OCI-LY7 (cell line): ENCODE results near the gene SDC4. TPM values are rescaled to one million over a fixed set of nuclear protein-coding genes. Genes with fewer than 3 reads are reported as not detected.

Experiments
- BruUV-seq: library from RNA; stranded (reverse); fragments of 400-500 nt; replicated peaks from 2 replicates; lab custom pipeline; 2021; lab: Mats Ljungman, UMichigan
- CTCF ChIA-PET: fragments of 300-600 bp; sonication (Branson Sonifier 250); formaldehyde crosslinking; loops from one replicate; lab custom pipeline; 2022; ENCODE audit warnings: antibody characterized with exemption; ENCODE audit not compliant: unreplicated experiment; lab: Charles Lee
- POLR2A ChIA-PET: fragments of 300-600 bp; sonication (Branson Sonifier 250); formaldehyde crosslinking; loops from one replicate; lab custom pipeline; 2022; ENCODE audit warnings: antibody characterized with exemption; lab: Charles Lee
- DNase-seq: peaks from one replicate; pipeline ENCODE4 v3.0.0-alpha.2; 2015; ENCODE audit warnings: low spot score
- H2AFZ ChIP-seq: fragments of 200-600 bp; sonication (generic), shearing (Covaris generic); 2 replicates; pipeline ENCODE4 v1.6.1; 2014; ENCODE audit warnings: mild to moderate bottlenecking, antibody characterized with exemption, low read length, moderate library complexity
- H3K27ac ChIP-seq: fragments of 200-600 bp; sonication (generic); 2 replicates; pipeline ENCODE4 v1.5.1; 2014; ENCODE audit warnings: mixed run types, low read depth, mild to moderate bottlenecking, moderate library complexity, low read length, inconsistent platforms; ENCODE audit not compliant: poor library complexity, severe bottlenecking
- H3K36me3 ChIP-seq: fragments of 200-600 bp; sonication (generic); 2 replicates; pipeline ENCODE4 v1.6.1; 2014; ENCODE audit warnings: mild to moderate bottlenecking, antibody characterized with exemption, low read length, moderate library complexity, mixed read lengths; ENCODE audit not compliant: insufficient read depth
- H3K4me1 ChIP-seq: fragments of 200-600 bp; sonication (generic); 2 replicates; pipeline ENCODE4 v1.5.1; 2014; ENCODE audit warnings: mild to moderate bottlenecking, low read length; ENCODE audit not compliant: insufficient read depth, poor library complexity, severe bottlenecking
- H3K4me2 ChIP-seq: fragments of 200-600 bp; sonication (generic); 2 replicates; pipeline ENCODE4 v1.6.1; 2014; ENCODE audit warnings: mild to moderate bottlenecking, low read length
- H3K4me3 ChIP-seq: fragments of 200-600 bp; sonication (generic); 2 replicates; pipeline ENCODE4 v1.5.1; 2014; ENCODE audit warnings: mild to moderate bottlenecking, low read depth, low read length; ENCODE audit not compliant: poor library complexity, severe bottlenecking
- H3K79me2 ChIP-seq: fragments of 200-600 bp; sonication (generic); 2 replicates; pipeline ENCODE4 v1.6.1; 2016; ENCODE audit warnings: low read depth, mild to moderate bottlenecking, low read length, moderate library complexity, mixed read lengths; ENCODE audit not compliant: insufficient read depth
- H3K9me2 ChIP-seq: fragments of 200-600 bp; sonication (generic); 2 replicates; pipeline ENCODE4 v1.6.1; 2016; ENCODE audit warnings: mild to moderate bottlenecking, low read length, mixed read lengths; ENCODE audit not compliant: insufficient read depth
- H3K9me3 ChIP-seq: fragments of 200-600 bp; sonication (generic); 2 replicates; pipeline ENCODE4 v1.6.1; 2014; ENCODE audit warnings: mild to moderate bottlenecking, mixed run types, low read length, mixed read lengths
- H4K20me1 ChIP-seq: fragments of 200-600 bp; sonication (generic); 2 replicates; pipeline ENCODE4 v1.6.1; 2014; ENCODE audit warnings: mild to moderate bottlenecking, antibody characterized with exemption, low read length, moderate library complexity, mixed read lengths; ENCODE audit not compliant: insufficient read depth
- CTCF ChIP-seq: fragments of 200-600 bp; sonication (generic); conservative IDR thresholded peaks from 2 replicates; pipeline ENCODE4 v1.5.1; 2014; ENCODE audit warnings: mild to moderate bottlenecking, antibody characterized with exemption, low read length, moderate library complexity, mixed read lengths
- EZH2phosphoT487 ChIP-seq: fragments of 200-600 bp; sonication (generic); IDR thresholded peaks from 2 replicates; pipeline ENCODE4 v1.6.1; 2018; ENCODE audit warnings: low read depth, borderline replicate concordance, mild to moderate bottlenecking, mixed run types, antibody characterized with exemption, low read length, moderate library complexity, mixed read lengths
- intact Hi-C: fragments of 100-400 bp; cut with micrococcal nuclease; formaldehyde crosslinking; loops from one replicate; pipeline ENCODE4 v1.10.0; 2022; ENCODE audit not compliant: unreplicated experiment
- total RNA-seq, 2 experiments: library from RNA; depleted of rRNA in 1 of 2; stranded (reverse); fragments of >200 nt in 1 of 2; shearing (Covaris generic) in 1 of 2; gene quantifications; 2 replicates each; pipeline ENCODE4 v1.2.3, GENCODE V29; 2014 to 2022

SDC4 gene
- total RNA-seq, 2 experiments from 2014 or later: not detected

- Histone ChIP-seq H3K27ac (no peak overlapping the region), H3K4me2 (no peak overlapping the region), H3K79me2 (no peaks in the 10 kb centered on the region), H3K9me2 (no peaks in the 10 kb centered on the region), H2AFZ (no peak overlapping the region), H3K36me3 (no peaks in the 10 kb centered on the region), H4K20me1 (no peaks in the 10 kb centered on the region), H3K4me1 (no peaks in the 10 kb centered on the region), H3K4me3 (no peak overlapping the region), H3K9me3 (no peaks in the 10 kb centered on the region)
- DNase-seq: no peak
- ChIA-PET POLR2A (no interaction called here), CTCF (no interaction called here)
- TF ChIP-seq CTCF: no peak
- no TSS peak for BruUV-seq
- intact Hi-C loops: no loop called here
These were observed 46.2 kb upstream of the SDC4 start for GRCh38 chr20:45394221-45395113.

GRCh38 chr20:45392733-45393132 is 44.5 kb upstream of the SDC4 start:
- intact Hi-C loops: no loop called here
- Histone ChIP-seq H3K9me3 (no peaks in the 10 kb centered on the region), H3K4me2 (no peak overlapping the region), H3K79me2 (no peaks in the 10 kb centered on the region), H3K27ac (no peak overlapping the region), H4K20me1 (no peaks in the 10 kb centered on the region), H2AFZ (no peak overlapping the region), H3K36me3 (no peaks in the 10 kb centered on the region), H3K9me2 (no peaks in the 10 kb centered on the region), H3K4me3 (no peak overlapping the region), H3K4me1 (no peaks in the 10 kb centered on the region)
- BruUV-seq: no TSS peak
- DNase-seq: no peak
- POLR2A ChIA-PET: interaction anchor here (0.6 kb wide), 3 partner anchors 15 to 66 kb away, joined by 4 to 7 read pairs (median 6); no protein-coding TSS in a partner anchor
- TF ChIP-seq CTCF: peak; percentile 32; the same call in 1 of the 2 replicates
- no peak for TF ChIP-seq EZH2phosphoT487
- CTCF ChIA-PET: interaction anchor here (0.6 kb wide), 1 partner anchor 16 kb away, joined by 3 read pairs; no protein-coding TSS in a partner anchor

- TF ChIP-seq EZH2phosphoT487 (no peak), CTCF (no peak)
- ChIA-PET POLR2A (interaction anchor here (0.7 to 1.1 kb wide), 2 partner anchors 16 to 431 kb away, joined by 3 read pairs; no protein-coding TSS in a partner anchor), CTCF (no interaction called here)
- Histone ChIP-seq H3K4me3 (no peak overlapping the region), H3K4me1 (no peaks in the 10 kb centered on the region), H3K9me3 (no peaks in the 10 kb centered on the region; the same call in 1 of the 2 replicates), H3K36me3 (no peaks in the 10 kb centered on the region), H3K79me2 (no peaks in the 10 kb centered on the region), H3K9me2 (no peaks in the 10 kb centered on the region), H4K20me1 (no peaks in the 10 kb centered on the region), H2AFZ (no peak overlapping the region), H3K4me2 (no peak overlapping the region), H3K27ac (no peak overlapping the region)
- intact Hi-C loops: no loop called here
- no peak for DNase-seq
- no TSS peak for BruUV-seq
These were observed 43.3 kb upstream of the SDC4 start for GRCh38 chr20:45391559-45391958.
